K562 (cell line): Measurements from ENCODE around the gene CNNM4. TPM values are rescaled to one million over a fixed set of nuclear protein-coding genes. Genes with fewer than 3 reads are reported as not detected.
A peak's percentile ranks its signal among the peaks of the same experiment; 100 is the strongest.

Experiments
- ATAC-seq: fragments of 200-7000 bp; cut with Tn5 transposase; 3 replicates; pipeline ENCODE4 v1.9.1; 2020; ENCODE audit warnings: moderate library complexity
- BruUV-seq: library from RNA; stranded (reverse); fragments of 400-500 nt; replicated peaks from 2 replicates; lab custom pipeline; 2021; lab: Mats Ljungman, UMichigan
- CTCF ChIA-PET: fragments of 300-600 bp; formaldehyde crosslinking; extraction: SDS; loops from one replicate; lab custom pipeline; 2021; ENCODE audit warnings: low intra/inter-chr PET ratio; lab: Yijun Ruan, JAX
- POLR2A ChIA-PET: fragments of 300-600, 350-650 bp; sonication (Branson Sonifier 250); formaldehyde crosslinking; extraction: SDS; loops from one replicate; lab custom pipeline; 2021; ENCODE audit warnings: antibody characterized with exemption, inconsistent platforms; lab: Yijun Ruan, JAX
- DNase-seq, 4 experiments: peaks; one replicate each; pipeline versions ENCODE4 v3.0.0 to v3.0.0-alpha.2; 2011 to 2018; ENCODE audit warnings: low spot score in 3 of 4, mixed read lengths in 3 of 4; ENCODE audit errors: extremely low read depth in 1 of 4
- FAIRE-seq: peaks from 2 replicates; lab custom pipeline; 2011; peaks lifted over from hg19 to GRCh38; lab: Jason Lieb, UNC
- H2AFZ ChIP-seq: 2 replicates; pipeline ENCODE4 v1.6.0; 2011; ENCODE audit warnings: low read depth, low read length, control low read depth, inconsistent platforms
- H3K27ac ChIP-seq: fragments of 200-600 bp; 3 replicates; pipeline ENCODE4 v1.8.0; 2011; ENCODE audit warnings: low read depth, mild to moderate bottlenecking, control low read depth, inconsistent platforms, low read length, moderate library complexity, mixed read lengths; ENCODE audit errors: extremely low read depth
- H3K27me3 ChIP-seq, 2 experiments: fragments of 300-600 bp in 1 of 2; 2 replicates in 1 of 2; 3 replicates in 1 of 2; pipeline versions ENCODE4 v1.6.0 to v1.8.0; 2011; ENCODE audit warnings: inconsistent platforms in 2 of 2, low read length in 2 of 2, mild to moderate bottlenecking in 1 of 2, mixed read lengths in 1 of 2, moderate library complexity in 1 of 2; ENCODE audit not compliant: control insufficient read depth in 2 of 2, insufficient read depth in 2 of 2
- H3K36me3 ChIP-seq: fragments of 300-600 bp; 3 replicates; pipeline ENCODE4 v1.8.0; 2011; ENCODE audit warnings: mild to moderate bottlenecking, low read length, inconsistent platforms; ENCODE audit not compliant: control insufficient read depth, insufficient read depth
- H3K4me1 ChIP-seq, 2 experiments: fragments of 200-600 bp in 1 of 2; replicated peaks in 1 of 2; 2 replicates in 1 of 2; 3 replicates in 1 of 2; pipeline versions ENCODE4 v1.5.1 to v1.8.0; 2011; ENCODE audit warnings: inconsistent platforms in 2 of 2, low read length in 2 of 2, mild to moderate bottlenecking in 1 of 2, mixed read lengths in 1 of 2, moderate library complexity in 1 of 2; ENCODE audit not compliant: control insufficient read depth in 2 of 2, insufficient read depth in 2 of 2
- H3K4me2 ChIP-seq: 2 replicates; pipeline ENCODE4 v1.6.1; 2011; ENCODE audit warnings: low read length, control low read depth, inconsistent platforms, mixed read lengths; ENCODE audit not compliant: insufficient read depth
- H3K4me3 ChIP-seq: fragments of 200-600 bp; sonication (generic), shearing (Covaris generic); 2 replicates; pipeline ENCODE4 v1.5.1; 2016; ENCODE audit warnings: control low read depth, inconsistent platforms
- H3K79me2 ChIP-seq: fragments of 200-600 bp; 3 replicates; pipeline ENCODE4 v1.8.0; 2011; ENCODE audit warnings: low read length, inconsistent platforms; ENCODE audit not compliant: control insufficient read depth, insufficient read depth
- H3K9ac ChIP-seq, 2 experiments: 2 replicates each; pipeline versions ENCODE4 v1.6.0 to v1.6.1; 2011; ENCODE audit warnings: low read depth in 2 of 2, low read length in 2 of 2, control low read depth in 1 of 2, inconsistent platforms in 1 of 2, mild to moderate bottlenecking in 1 of 2, mixed read lengths in 1 of 2; ENCODE audit not compliant: insufficient read depth in 1 of 2
- H3K9me1 ChIP-seq: one replicate; pipeline ENCODE4 v1.6.0; 2011; ENCODE audit warnings: inconsistent platforms, mild to moderate bottlenecking, low read length, moderate library complexity; ENCODE audit not compliant: control insufficient read depth, insufficient read depth
- H3K9me3 ChIP-seq: replicated peaks from 2 replicates; pipeline ENCODE4 v1.5.1; 2011; ENCODE audit warnings: low read depth, low read length, inconsistent platforms; ENCODE audit not compliant: control insufficient read depth, insufficient read depth
- H4K20me1 ChIP-seq: replicated peaks from 2 replicates; pipeline ENCODE4 v1.6.1; 2011; ENCODE audit warnings: low read length, inconsistent platforms, mixed read lengths; ENCODE audit not compliant: control insufficient read depth, insufficient read depth
- CBFA2T2 ChIP-seq: fragments of 450-650 bp; conservative IDR thresholded peaks from 2 replicates; pipeline ENCODE4 v1.6.1; 2017; ENCODE audit warnings: mild to moderate bottlenecking
- CREB3 ChIP-seq: fragments of 450-650 bp; conservative IDR thresholded peaks from 2 replicates; pipeline ENCODE4 v1.6.1; 2016; ENCODE audit warnings: missing genetic modification characterization, low read depth, mild to moderate bottlenecking, missing compliant biosample characterization, moderate library complexity
- CREB3L1 ChIP-seq: fragments of 450-650 bp; IDR thresholded peaks from 2 replicates; pipeline ENCODE4 v1.6.1; 2014; ENCODE audit warnings: low read depth, mild to moderate bottlenecking, moderate library complexity, borderline replicate concordance
- MAFK ChIP-seq: IDR thresholded peaks from 2 replicates; pipeline ENCODE4 v1.6.1; 2011; ENCODE audit warnings: low read length, improper control_type of control experiment
- SMC3 ChIP-seq: conservative IDR thresholded peaks from 2 replicates; pipeline ENCODE4 v1.6.1; 2011; ENCODE audit warnings: low read depth, low read length, improper control_type of control experiment; ENCODE audit not compliant: insufficient read depth
- STAT5A ChIP-seq: IDR thresholded peaks from 2 replicates; pipeline ENCODE4 v1.6.1; 2012; ENCODE audit warnings: low read length, inconsistent platforms, borderline replicate concordance
- ZNF282 ChIP-seq: sonication (generic); formaldehyde crosslinking; IDR thresholded peaks from 2 replicates; pipeline ENCODE4 v1.8.1; 2023; ENCODE audit warnings: missing genetic modification reagents
- WGBS: fragments of 100-300 bp; shearing (Covaris generic); methylation state at CpG from one replicate; pipeline ENCODE4 v1.1.6; 2016; ENCODE audit warnings: low coverage, mixed read lengths; ENCODE audit not compliant: insufficient coverage; ENCODE audit errors: missing lambda C conversion rate; 5-methylcytosine and 5-hydroxymethylcytosine counted together
- in situ Hi-C: fragments of 300-500 bp; cut with MboI; formaldehyde crosslinking; loops from 4 replicates; pipeline ENCODE4 v1.15.0; 2018; ENCODE audit warnings: inconsistent platforms, mixed read lengths
- intact Hi-C: fragments of 100-400 bp; cut with micrococcal nuclease; formaldehyde crosslinking; loops from 2 replicates; pipeline ENCODE4 v1.14.2; 2022
- polyA plus RNA-seq, 8 experiments: library from polyadenylated mRNA; depleted of rRNA in 4 of 8; stranded (reverse) in 5 of 8; unstranded in 3 of 8; fragments of >200 nt; fragmentation: Nextera tagmentation in 2 of 8; fragmentation: Illumina TruSeq in 1 of 8; extraction: Ambion mirVana in 2 of 8; extraction: Trizol in 1 of 8; gene quantifications; 2 replicates each; pipeline versions ENCODE4 v1.2.1 to v1.2.3, GENCODE V29; 2011 to 2014; ENCODE audit warnings: inconsistent platforms in 1 of 8, missing spikeins in 1 of 8
- total RNA-seq, 7 experiments: library from RNA; depleted of rRNA in 6 of 7; stranded (reverse); fragments of >200 nt in 6 of 7; fragmentation: Illumina TruSeq in 2 of 7; extraction: Trizol in 2 of 7; gene quantifications; 2 replicates each; pipeline versions ENCODE4 v1.2.1 to v1.2.3, GENCODE V29; 2011 to 2021; ENCODE audit warnings: low replicate concordance in 1 of 7
- TF ChIP-seq, protein P1 (sequence below): fragments of 450-650 bp; formaldehyde crosslinking; IDR thresholded peaks from 2 replicates; pipeline ENCODE4 v1.4.0; 2020; ENCODE audit warnings: mild to moderate bottlenecking, mixed read lengths
- TF ChIP-seq, protein P2 (sequence below): fragments of 450-650 bp; IDR thresholded peaks from 2 replicates; pipeline ENCODE4 v1.6.1; 2016; ENCODE audit warnings: antibody characterized with exemption
- TF ChIP-seq, protein P3 (sequence below): sonication (generic); formaldehyde crosslinking; IDR thresholded peaks from 2 replicates; pipeline ENCODE4 v1.8.1; 2022; ENCODE audit warnings: missing genetic modification reagents
- TF ChIP-seq, protein P4 (sequence below): sonication (generic); formaldehyde crosslinking; IDR thresholded peaks from 2 replicates; pipeline ENCODE4 v1.8.1; 2023; ENCODE audit warnings: mild to moderate bottlenecking, missing genetic modification reagents

Gene CNNM4
- total and polyA plus RNA-seq, 9 of the 15 experiments (the other 6 are each of a cell fraction or from before 2014, with no cell fraction given): 0.96 to 6.3 (median 2.8) TPM

- Histone ChIP-seq H3K4me1 (peaks cover 0 to 10% of the 10 kb centered on the region in 2 experiments; a peak in 2 of 5 replicates), H3K27ac (no peak overlapping the region), H3K9me3 (no peaks in the 10 kb centered on the region), H3K9me1 (no peaks in the 10 kb centered on the region), H3K9ac (peak overlapping the region in 1 of 2 experiments; percentile 43; a peak in 2 of 4 replicates), H3K27me3 (no peaks in the 10 kb centered on the region), H4K20me1 (no peaks in the 10 kb centered on the region), H3K4me2 (no peak overlapping the region), H3K4me3 (no peak overlapping the region), H3K79me2 (no peaks in the 10 kb centered on the region), H3K36me3 (peaks cover 25% of the 10 kb centered on the region; the same call in 2 of the 3 replicates), H2AFZ (no peak overlapping the region)
- peak; percentile 87 for FAIRE-seq
- in situ Hi-C loops: no loop called here
- WGBS: 61% methylated on average over 14 of the region's 15 CpGs
- no TSS peak for BruUV-seq
- ChIA-PET CTCF (no interaction called here), POLR2A (interaction anchor here (1.4 kb wide), 1 partner anchor 14 kb away, joined by 3 read pairs; no protein-coding TSS in a partner anchor)
- peak; percentile 96 for ATAC-seq
- DNase-seq: peak; percentile 59 to 73 (median 67)
- intact Hi-C loops: loop anchor here (10.0 kb wide), 1 partner anchor 246 kb away; no protein-coding TSS in a partner anchor
- no peak for TF ChIP-seq ZNF282 (CRISPR knock-in tag)
- TF ChIP-seq MAFK: no peak
- no peak for TF ChIP-seq CREB3L1
- TF ChIP-seq, protein P1, sequence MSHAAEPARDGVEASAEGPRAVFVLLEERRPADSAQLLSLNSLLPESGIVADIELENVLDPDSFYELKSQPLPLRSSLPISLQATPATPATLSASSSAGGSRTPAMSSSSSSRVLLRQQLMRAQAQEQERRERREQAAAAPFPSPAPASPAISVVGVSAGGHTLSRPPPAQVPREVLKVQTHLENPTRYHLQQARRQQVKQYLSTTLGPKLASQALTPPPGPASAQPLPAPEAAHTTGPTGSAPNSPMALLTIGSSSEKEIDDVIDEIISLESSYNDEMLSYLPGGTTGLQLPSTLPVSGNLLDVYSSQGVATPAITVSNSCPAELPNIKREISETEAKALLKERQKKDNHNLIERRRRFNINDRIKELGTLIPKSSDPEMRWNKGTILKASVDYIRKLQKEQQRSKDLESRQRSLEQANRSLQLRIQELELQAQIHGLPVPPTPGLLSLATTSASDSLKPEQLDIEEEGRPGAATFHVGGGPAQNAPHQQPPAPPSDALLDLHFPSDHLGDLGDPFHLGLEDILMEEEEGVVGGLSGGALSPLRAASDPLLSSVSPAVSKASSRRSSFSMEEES: no peak
- TF ChIP-seq, protein P2, sequence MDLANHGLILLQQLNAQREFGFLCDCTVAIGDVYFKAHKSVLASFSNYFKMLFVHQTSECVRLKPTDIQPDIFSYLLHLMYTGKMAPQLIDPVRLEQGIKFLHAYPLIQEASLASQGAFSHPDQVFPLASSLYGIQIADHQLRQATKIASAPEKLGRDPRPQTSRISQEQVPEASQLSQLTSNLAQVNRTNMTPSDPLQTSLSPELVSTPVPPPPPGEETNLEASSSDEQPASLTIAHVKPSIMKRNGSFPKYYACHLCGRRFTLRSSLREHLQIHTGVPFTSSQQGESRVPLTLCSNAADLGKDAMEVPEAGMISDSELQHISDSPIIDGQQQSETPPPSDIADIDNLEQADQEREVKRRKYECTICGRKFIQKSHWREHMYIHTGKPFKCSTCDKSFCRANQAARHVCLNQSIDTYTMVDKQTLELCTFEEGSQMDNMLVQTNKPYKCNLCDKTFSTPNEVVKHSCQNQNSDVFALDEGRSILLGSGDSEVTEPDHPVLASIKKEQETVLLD: no peak
- TF ChIP-seq, protein P3, sequence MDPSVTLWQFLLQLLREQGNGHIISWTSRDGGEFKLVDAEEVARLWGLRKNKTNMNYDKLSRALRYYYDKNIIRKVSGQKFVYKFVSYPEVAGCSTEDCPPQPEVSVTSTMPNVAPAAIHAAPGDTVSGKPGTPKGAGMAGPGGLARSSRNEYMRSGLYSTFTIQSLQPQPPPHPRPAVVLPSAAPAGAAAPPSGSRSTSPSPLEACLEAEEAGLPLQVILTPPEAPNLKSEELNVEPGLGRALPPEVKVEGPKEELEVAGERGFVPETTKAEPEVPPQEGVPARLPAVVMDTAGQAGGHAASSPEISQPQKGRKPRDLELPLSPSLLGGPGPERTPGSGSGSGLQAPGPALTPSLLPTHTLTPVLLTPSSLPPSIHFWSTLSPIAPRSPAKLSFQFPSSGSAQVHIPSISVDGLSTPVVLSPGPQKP (CRISPR knock-in tag): no peak
- peak; percentile 72 for TF ChIP-seq SMC3
- no peak for TF ChIP-seq CREB3
- TF ChIP-seq, protein P4, sequence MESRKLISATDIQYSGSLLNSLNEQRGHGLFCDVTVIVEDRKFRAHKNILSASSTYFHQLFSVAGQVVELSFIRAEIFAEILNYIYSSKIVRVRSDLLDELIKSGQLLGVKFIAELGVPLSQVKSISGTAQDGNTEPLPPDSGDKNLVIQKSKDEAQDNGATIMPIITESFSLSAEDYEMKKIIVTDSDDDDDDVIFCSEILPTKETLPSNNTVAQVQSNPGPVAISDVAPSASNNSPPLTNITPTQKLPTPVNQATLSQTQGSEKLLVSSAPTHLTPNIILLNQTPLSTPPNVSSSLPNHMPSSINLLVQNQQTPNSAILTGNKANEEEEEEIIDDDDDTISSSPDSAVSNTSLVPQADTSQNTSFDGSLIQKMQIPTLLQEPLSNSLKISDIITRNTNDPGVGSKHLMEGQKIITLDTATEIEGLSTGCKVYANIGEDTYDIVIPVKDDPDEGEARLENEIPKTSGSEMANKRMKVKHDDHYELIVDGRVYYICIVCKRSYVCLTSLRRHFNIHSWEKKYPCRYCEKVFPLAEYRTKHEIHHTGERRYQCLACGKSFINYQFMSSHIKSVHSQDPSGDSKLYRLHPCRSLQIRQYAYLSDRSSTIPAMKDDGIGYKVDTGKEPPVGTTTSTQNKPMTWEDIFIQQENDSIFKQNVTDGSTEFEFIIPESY: peak; percentile 48; the same call in 1 of the 2 replicates
- no peak for TF ChIP-seq CBFA2T2
- no peak for TF ChIP-seq STAT5A
These were observed 40.5 kb downstream of the CNNM4 start for GRCh38 chr2:96801005-96801785.
